GM18505 (cell line): ENCODE results near the gene HTRA1.

Experiments used
- ATAC-seq: cut with Tn5 transposase; IDR thresholded peaks from one replicate; pipeline ENCODE4 v1.9.1; 2021; ENCODE audit not compliant: unreplicated experiment
- POLR2A ChIP-seq: IDR thresholded peaks from 4 replicates; pipeline ENCODE4 v1.6.1; 2011; ENCODE audit warnings: borderline replicate concordance; ENCODE audit not compliant: insufficient read depth, insufficient read length; ENCODE audit errors: extremely low read depth

HTRA1 gene

DNA sequence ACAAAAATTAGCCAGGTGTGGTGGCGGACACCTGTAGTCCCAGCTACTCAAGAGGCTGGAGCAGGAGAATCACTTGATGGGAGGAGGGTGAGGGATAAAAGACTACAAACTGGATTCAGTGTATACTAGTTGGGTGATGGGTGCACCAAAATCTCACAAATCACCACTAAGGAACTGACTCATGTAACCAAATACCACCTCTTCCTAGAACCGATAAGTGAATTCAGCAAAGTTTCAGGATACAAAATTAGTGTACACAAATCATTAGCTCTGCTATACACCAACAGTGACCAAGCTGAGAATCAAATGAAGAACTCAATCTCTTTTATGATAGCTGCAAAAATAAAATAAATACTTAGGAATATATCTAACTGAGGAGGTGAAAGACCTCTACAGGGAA, 76.2 kb downstream of the HTRA1 start:
- ATAC-seq: no peak
- no peak for TF ChIP-seq POLR2A

DNA sequence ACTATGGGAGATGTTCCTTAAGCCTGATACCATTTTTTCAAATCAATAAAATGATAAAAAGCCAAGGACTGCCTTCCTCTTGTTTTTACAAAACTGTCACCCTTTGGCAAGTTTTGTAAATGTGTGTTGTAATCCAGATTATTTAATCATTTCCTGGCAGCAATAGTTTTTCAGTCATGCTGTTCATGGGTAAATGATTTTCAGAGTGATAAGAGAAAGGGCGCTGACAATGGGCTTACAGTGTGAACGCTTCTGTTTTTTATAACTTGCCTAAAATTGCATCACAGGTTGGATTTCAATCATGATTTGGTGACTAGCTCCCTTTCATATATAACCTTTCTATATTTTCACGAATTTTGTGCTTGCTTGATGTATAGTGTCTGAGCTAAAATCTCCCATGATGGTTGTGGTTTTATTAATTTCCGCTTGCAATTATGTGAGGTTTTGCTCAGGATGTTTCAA, 80.2 kb downstream of the HTRA1 start:
- ATAC-seq: no peak
- no peak for TF ChIP-seq POLR2A

DNA sequence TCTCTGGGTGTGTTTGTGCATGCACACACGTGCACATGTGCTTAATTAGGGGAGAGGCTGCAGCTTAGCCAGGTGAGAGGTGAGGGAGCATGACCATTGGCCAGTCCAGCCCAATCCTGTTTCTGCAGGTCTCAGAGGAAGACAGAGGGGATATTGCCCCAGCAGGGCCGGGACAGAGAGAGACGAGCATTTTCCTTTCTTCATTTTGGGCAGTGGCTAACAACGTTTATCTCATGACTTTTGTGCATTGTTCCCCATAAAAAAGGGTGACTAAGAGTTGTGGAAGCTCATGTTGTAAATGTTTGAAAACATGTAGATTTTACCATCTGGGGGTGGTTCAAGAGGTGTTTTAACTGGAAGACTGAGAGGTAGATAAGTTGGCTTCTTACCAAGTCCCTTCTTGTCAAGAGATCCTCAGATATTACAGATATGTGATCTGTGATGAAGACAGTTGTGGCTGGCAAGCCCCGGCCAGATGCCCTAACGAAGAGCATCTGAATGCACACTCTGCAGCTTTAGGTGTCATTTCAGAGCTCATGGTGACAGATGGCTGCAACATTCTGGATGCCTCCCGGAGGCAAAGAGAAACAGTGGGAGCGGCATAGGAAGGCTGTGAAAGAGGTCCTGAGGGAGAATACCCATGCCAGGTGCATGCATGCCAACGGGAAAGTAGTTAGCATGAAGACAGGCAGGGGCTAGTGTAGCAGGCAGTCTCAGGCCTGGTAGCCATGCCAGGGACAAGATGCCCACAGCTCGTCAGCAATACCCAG, 82.5 kb downstream of the HTRA1 start:
- TF ChIP-seq POLR2A: no peak
- ATAC-seq: no peak

- no peak for TF ChIP-seq POLR2A
- no peak for ATAC-seq
Observed at GRCh38 chr10:122544493-122544892, 83.1 kb downstream of the HTRA1 start.

DNA sequence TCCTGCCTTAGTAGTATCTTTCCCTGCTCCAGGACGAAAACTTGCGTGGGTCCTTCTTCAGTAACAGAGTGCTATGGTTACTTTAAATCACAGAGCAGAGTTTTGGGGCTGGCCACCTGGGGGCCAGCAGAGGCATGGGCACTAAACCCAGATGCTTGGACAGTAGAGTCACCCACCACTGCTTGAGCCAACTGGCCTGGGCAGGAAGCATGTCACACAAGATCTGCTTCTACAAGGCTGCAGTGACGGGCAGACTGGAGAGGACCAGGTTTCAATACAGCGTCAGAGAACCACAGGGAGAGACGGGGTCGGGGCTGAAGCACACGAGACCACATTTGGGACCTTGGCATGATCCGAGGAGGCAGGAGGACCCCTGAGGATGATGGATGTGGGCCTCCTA, 84.9 kb downstream of the HTRA1 start:
- TF ChIP-seq POLR2A: no peak
- no peak for ATAC-seq

DNA sequence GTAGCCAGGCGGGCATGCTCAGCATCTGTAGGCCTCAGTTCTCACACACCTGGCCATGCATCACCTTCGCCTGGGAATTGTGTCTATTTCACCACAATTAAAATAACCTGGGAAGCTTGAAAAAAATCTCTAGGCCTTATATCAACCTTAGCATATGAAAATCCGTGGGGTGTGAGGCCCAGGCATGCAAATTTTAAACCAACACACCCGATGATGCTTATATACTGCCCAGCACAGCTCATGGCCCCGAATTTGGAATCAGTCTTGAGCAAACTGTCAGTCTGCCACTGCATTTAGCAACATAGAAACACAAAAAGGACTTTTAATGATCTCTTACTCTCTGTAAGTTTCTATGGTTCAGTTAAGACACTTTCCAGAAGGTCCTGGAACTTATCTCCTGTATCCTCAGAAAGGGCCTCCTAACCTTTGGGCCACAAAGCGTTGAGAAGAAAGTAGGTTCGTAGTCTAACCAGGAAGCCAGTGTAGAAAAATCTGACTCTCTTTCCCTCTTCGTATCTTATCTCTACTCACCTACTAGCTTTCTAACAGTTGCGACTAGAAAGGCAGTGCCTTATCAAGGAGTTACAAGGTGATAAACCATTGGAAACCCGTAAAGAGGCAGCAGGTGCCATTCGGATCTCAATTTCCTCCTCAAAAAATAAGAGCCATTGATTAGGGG, 87.2 kb downstream of the HTRA1 start:
- no peak for ATAC-seq
- no peak for TF ChIP-seq POLR2A

DNA sequence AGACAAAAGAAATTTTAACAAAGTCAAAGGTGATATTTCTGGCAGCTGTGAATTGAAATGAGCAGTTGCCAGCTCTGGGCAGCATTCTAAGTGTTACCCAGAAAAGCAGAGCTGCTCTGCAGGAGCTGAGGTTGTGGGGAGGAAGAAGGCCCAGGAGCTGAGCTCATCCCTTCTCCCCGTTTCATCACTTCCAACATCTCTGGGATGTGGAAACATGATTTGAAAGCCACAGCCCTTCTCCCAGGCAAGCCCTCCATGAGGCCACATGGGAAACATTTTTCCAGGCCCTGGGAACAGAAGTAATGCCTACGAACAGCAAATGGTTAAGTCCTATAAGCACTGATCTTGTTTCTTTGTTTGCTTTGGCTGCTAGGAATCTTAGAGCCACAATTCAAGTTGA, 88.3 kb downstream of the HTRA1 start:
- no peak for ATAC-seq
- TF ChIP-seq POLR2A: no peak

GRCh38 chr10:122550427-122550826, 89.1 kb downstream of the HTRA1 start:
- TF ChIP-seq POLR2A: no peak
- no peak for ATAC-seq

DNA sequence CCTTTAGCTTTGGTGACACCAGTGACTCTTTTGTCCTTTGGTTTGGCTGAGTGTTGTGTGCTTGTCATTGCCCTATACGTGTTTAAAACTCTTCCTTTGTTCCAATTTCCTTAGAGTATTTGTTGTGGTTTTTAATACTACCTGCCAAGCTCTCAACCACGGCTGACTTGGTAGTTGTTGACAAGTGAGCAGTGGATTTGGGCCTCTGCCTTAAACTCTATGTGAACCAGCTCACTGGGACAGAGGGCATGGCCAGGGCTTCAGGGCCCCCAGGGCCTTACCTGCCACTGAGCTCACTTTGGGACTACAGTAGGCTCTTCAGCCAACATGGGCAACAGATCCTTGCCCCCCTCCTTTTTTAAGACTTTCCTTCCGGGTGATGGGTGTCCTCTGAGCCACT, 89.6 kb downstream of the HTRA1 start:
- TF ChIP-seq POLR2A: no peak
- ATAC-seq: no peak

DNA sequence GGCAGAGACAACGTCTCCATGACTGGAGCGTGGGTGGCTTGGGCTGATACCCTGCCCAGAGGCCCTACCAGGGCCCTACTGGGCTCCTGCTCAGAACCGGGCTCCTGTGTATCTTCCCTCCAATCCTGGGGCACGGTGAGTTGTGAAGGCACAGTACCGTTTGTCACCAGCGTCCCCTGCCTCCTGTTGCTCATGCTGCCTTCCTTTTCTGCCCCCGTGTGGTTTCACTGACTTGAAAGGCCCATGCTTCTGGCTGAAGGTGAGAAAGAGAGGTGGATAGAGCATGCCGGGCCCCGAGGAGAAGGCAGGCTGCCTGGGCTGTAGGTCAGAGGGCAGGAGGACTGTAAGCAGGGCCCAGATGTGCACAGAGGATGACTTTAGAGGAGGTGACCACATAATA, 90.1 kb downstream of the HTRA1 start:
- TF ChIP-seq POLR2A: no peak

GRCh38 chr10:122553341-122553740, 92.0 kb downstream of the HTRA1 start:
- no peak for ATAC-seq
- no peak for TF ChIP-seq POLR2A

More for the DNA sequence above, 90.1 kb downstream of the HTRA1 start:
- no peak for ATAC-seq

- TF ChIP-seq POLR2A: no peak
- no peak for ATAC-seq
Observed at GRCh38 chr10:122554131-122555036, 93.0 kb downstream of the HTRA1 start.

DNA sequence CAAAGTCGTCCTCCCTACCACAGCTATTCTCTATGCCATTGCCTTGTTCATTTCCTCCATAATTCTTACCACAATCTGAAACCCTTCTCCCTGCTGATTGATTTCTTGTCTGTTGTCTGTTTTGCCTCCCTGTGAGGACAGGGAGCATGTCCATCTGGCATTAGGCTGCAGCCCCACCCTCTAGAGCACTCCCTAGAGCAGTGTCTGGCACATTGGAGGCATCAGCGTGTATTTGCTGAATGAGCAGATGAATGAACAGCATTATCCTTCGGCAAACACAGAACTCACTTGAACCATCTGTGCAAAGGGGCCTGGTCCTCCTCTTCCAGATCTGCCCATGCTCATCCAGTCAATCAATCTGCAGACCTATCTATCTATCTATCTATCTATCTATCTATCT, 94.1 kb downstream of the HTRA1 start:
- TF ChIP-seq POLR2A: no peak
- ATAC-seq: no peak

DNA sequence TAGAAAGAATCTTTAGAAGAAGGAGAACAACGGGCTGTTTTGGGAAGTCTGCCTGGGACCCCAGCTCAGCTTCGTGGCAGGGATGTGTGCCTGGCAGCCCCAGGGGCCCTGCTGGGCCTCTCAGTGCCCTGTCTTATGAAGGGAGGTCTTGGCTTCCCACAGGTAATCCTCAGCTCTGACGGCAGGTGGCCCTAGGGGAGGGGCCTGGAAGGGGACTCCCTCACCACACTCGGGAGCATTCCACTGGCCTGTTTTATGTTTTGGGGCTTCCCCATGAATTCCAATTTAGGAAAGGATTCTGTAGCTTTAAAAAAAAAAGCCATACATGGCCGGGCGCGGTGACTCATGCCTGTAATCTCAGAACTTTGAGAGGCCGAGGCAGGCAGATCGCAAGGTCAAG, 96.2 kb downstream of the HTRA1 start:
- no peak for ATAC-seq

GRCh38 chr10:122558452-122558851, 97.1 kb downstream of the HTRA1 start:
- TF ChIP-seq POLR2A: no peak
- ATAC-seq: no peak

More for the DNA sequence above, 96.2 kb downstream of the HTRA1 start:
- TF ChIP-seq POLR2A: no peak
